CD4-positive, CD25-positive, alpha-beta regulatory T cell (primary cell): ENCODE results near the gene ZSCAN12. TPM values are rescaled to one million over a fixed set of nuclear protein-coding genes. Genes with fewer than 3 reads are reported as not detected.

ENCODE experiments used
- ATAC-seq, 2 donors: fragments of 150-1000 bp; cut with Tn5 transposase; one replicate each; pipeline ENCODE4 v1.10.0; 2021; ENCODE audit warnings: low read depth in 2 of 2, moderate number of reproducible peaks in 2 of 2, moderate library complexity in 1 of 2
- DNase-seq, 3 donors: peaks; one replicate each; pipeline versions ENCODE4 v3.0.0 to v3.0.0-alpha.2; 2012 to 2022; ENCODE audit warnings: mixed read lengths in 1 of 3
- H3K27ac ChIP-seq: one replicate; pipeline ENCODE4 v1.7.0; 2013; ENCODE audit warnings: mild to moderate bottlenecking, low read length; ENCODE audit not compliant: insufficient read depth, poor library complexity, severe bottlenecking
- H3K27me3 ChIP-seq: one replicate; pipeline ENCODE4 v1.7.0; 2013; ENCODE audit warnings: low read length; ENCODE audit not compliant: control insufficient read depth, insufficient read depth
- H3K36me3 ChIP-seq: one replicate; pipeline ENCODE4 v1.7.0; 2013; ENCODE audit warnings: mild to moderate bottlenecking, low read length, moderate library complexity; ENCODE audit not compliant: control insufficient read depth, insufficient read depth
- H3K4me1 ChIP-seq: 2 replicates; pipeline ENCODE4 v1.7.0; 2013; ENCODE audit warnings: mild to moderate bottlenecking, low read length; ENCODE audit not compliant: insufficient read depth, control insufficient read depth, poor library complexity, severe bottlenecking
- H3K4me3 ChIP-seq: one replicate; pipeline ENCODE4 v1.7.0; 2013; ENCODE audit warnings: low read depth, mild to moderate bottlenecking, low read length, moderate library complexity
- H3K9me3 ChIP-seq, 2 experiments: 1 replicate in 1 of 2; 2 replicates in 1 of 2; pipeline ENCODE4 v1.7.0; 2013; ENCODE audit warnings: low read length in 2 of 2, mild to moderate bottlenecking in 1 of 2, moderate library complexity in 1 of 2; ENCODE audit not compliant: control insufficient read depth in 2 of 2
- H3K27ac Mint-ChIP-seq, 3 donors: one replicate each; pipeline ENCODE4 v1.8.0; 2020 to 2022; ENCODE audit warnings: mild to moderate bottlenecking in 3 of 3, mixed read lengths in 3 of 3, moderate library complexity in 2 of 3
- H3K27me3 Mint-ChIP-seq: one replicate; pipeline ENCODE4 v1.8.0; 2022; ENCODE audit warnings: mild to moderate bottlenecking, mixed read lengths
- H3K36me3 Mint-ChIP-seq: one replicate; pipeline ENCODE4 v1.8.0; 2020; ENCODE audit warnings: mixed read lengths
- H3K4me1 Mint-ChIP-seq, 4 donors: one replicate each; pipeline ENCODE4 v1.8.0; 2020 to 2022; ENCODE audit warnings: mixed read lengths in 4 of 4, mild to moderate bottlenecking in 1 of 4
- H3K4me3 Mint-ChIP-seq, 4 donors: one replicate each; pipeline ENCODE4 v1.8.0; 2020 to 2022; ENCODE audit warnings: mild to moderate bottlenecking in 4 of 4, mixed read lengths in 4 of 4, moderate library complexity in 3 of 4
- H3K9me3 Mint-ChIP-seq, 7 donors: one replicate each; pipeline ENCODE4 v1.8.0; 2020 to 2022; ENCODE audit warnings: mixed read lengths in 7 of 7, mild to moderate bottlenecking in 3 of 7, moderate library complexity in 2 of 7
- polyA plus RNA-seq, 4 donors: library from polyadenylated mRNA; unstranded; fragments of 300-500 nt; fragmentation: Illumina TruSeq; gene quantifications; one replicate each; pipeline ENCODE4 v1.2.3, GENCODE V29; 2021
- total RNA-seq: library from RNA; stranded (reverse); gene quantifications from one replicate; pipeline ENCODE4 v1.2.3, GENCODE V29; 2022

Gene ZSCAN12
- total and polyA plus RNA-seq, 5 donors from 2014 or later = 1.2 to 2.7 (median 2.1) TPM

GRCh38 chr6:28393912-28394662 lies 5.5 kb downstream of the ZSCAN12 start:
- no peaks in the 10 kb centered on the region for H3K27me3 Mint-ChIP-seq
- no peak for DNase-seq
- no peak overlapping the region for H3K27ac ChIP-seq
- peak overlapping the region in 1 of 3 donors; percentile 61 for H3K27ac Mint-ChIP-seq
- peaks cover 51% of the 10 kb centered on the region for H3K36me3 ChIP-seq
- peak overlapping the region in 2 of 4 donors; percentile 20 to 38 for H3K4me3 Mint-ChIP-seq
- no peak for ATAC-seq
- peaks cover 73% of the 10 kb centered on the region for H3K36me3 Mint-ChIP-seq
- no peaks in the 10 kb centered on the region for H3K27me3 ChIP-seq
- H3K9me3 Mint-ChIP-seq = peaks cover 0 to 5% (median 0%) of the 10 kb centered on the region in 7 donors
- no peak overlapping the region for H3K4me3 ChIP-seq
- peaks cover 19% of the 10 kb centered on the region for H3K4me1 ChIP-seq
- H3K9me3 ChIP-seq = peaks cover 0 to 3% of the 10 kb centered on the region in 2 experiments
- peaks cover 10 to 52% (median 41%) of the 10 kb centered on the region in 4 donors for H3K4me1 Mint-ChIP-seq

GRCh38 chr6:28390688-28391087 lies 8.9 kb downstream of the ZSCAN12 start:
- Histone ChIP-seq H3K27me3 (no peaks in the 10 kb centered on the region), H3K36me3 (peaks cover 46% of the 10 kb centered on the region), H3K4me3 (no peak overlapping the region), H3K4me1 (no peaks in the 10 kb centered on the region), H3K27ac (no peak overlapping the region), H3K9me3 (peaks cover 0 to 3% of the 10 kb centered on the region in 2 experiments)
- H3K27me3 Mint-ChIP-seq = no peaks in the 10 kb centered on the region
- no peak for DNase-seq
- peaks cover 6 to 34% (median 26%) of the 10 kb centered on the region in 4 donors for H3K4me1 Mint-ChIP-seq
- no peak for ATAC-seq
- H3K4me3 Mint-ChIP-seq = no peak overlapping the region
- H3K9me3 Mint-ChIP-seq = peaks cover 0 to 5% (median 0%) of the 10 kb centered on the region in 7 donors
- H3K36me3 Mint-ChIP-seq = peaks cover 66% of the 10 kb centered on the region
- peak overlapping the region in 1 of 3 donors; percentile 76 for H3K27ac Mint-ChIP-seq

GRCh38 chr6:28384143-28384533 lies 15.4 kb downstream of the ZSCAN12 start:
- ATAC-seq = no peak
- H3K27ac ChIP-seq = no peak overlapping the region
- Mint-ChIP-seq H3K27me3 (no peaks in the 10 kb centered on the region), H3K4me1 (peaks cover 0 to 27% (median 16%) of the 10 kb centered on the region in 4 donors), H3K27ac (peak overlapping the region in 2 of 3 donors; percentile 10 to 16), H3K36me3 (peaks cover 47% of the 10 kb centered on the region), H3K9me3 (peaks cover 0 to 4% (median 0%) of the 10 kb centered on the region in 7 donors), H3K4me3 (no peak overlapping the region)
- H3K36me3 ChIP-seq = peaks cover 39% of the 10 kb centered on the region
- H3K9me3 ChIP-seq = peaks cover 0 to under 1% of the 10 kb centered on the region in 2 experiments
- H3K4me1 ChIP-seq = no peaks in the 10 kb centered on the region
- no peak overlapping the region for H3K4me3 ChIP-seq
- no peaks in the 10 kb centered on the region for H3K27me3 ChIP-seq
- no peak for DNase-seq

GRCh38 chr6:28383235-28384142 lies 16.1 kb downstream of the ZSCAN12 start:
- H3K27ac Mint-ChIP-seq = peak overlapping the region; percentile 33 to 84 (median 71)
- peak overlapping the region; percentile 46 for H3K4me3 ChIP-seq
- no peak overlapping the region for H3K27ac ChIP-seq
- ATAC-seq = peak; percentile 60 to 76
- peaks cover 43% of the 10 kb centered on the region for H3K36me3 Mint-ChIP-seq
- peaks cover 0 to 25% (median 14%) of the 10 kb centered on the region in 4 donors for H3K4me1 Mint-ChIP-seq
- peak in 2 of 3 donors; percentile 17 to 65 for DNase-seq
- peaks cover 3 to 6% of the 10 kb centered on the region in 2 experiments for H3K9me3 ChIP-seq
- H3K27me3 ChIP-seq = no peaks in the 10 kb centered on the region
- H3K9me3 Mint-ChIP-seq = peaks cover 0 to 4% (median 0%) of the 10 kb centered on the region in 7 donors
- no peaks in the 10 kb centered on the region for H3K4me1 ChIP-seq
- no peaks in the 10 kb centered on the region for H3K27me3 Mint-ChIP-seq
- H3K4me3 Mint-ChIP-seq = peak overlapping the region; percentile 41 to 81 (median 63)
- H3K36me3 ChIP-seq = peaks cover 37% of the 10 kb centered on the region

DNA sequence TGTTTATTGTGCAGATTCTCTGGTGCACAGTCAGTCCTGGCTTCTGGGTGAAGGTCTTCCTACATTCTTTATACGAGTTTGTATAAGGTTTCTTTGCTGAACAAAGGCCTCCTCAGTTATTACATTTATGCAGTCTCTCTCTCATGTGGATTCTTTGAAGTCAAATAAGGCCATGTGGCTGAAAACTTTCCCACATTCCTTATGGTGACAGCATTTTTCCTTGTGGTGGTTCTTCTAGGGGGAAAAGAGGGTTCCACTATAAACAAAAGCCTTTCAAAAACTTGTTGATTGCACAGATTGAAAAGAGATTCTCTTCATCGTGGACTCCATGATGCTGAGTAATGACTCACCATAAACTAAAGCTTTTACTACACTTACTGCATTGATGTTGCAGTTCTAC lies 19.2 kb downstream of the ZSCAN12 start:
- Histone ChIP-seq H3K9me3 (peaks cover 3 to 10% of the 10 kb centered on the region in 2 experiments), H3K36me3 (peaks cover 32% of the 10 kb centered on the region), H3K4me1 (no peaks in the 10 kb centered on the region), H3K27me3 (no peaks in the 10 kb centered on the region), H3K4me3 (no peak overlapping the region), H3K27ac (no peak overlapping the region)
- H3K27ac Mint-ChIP-seq = no peak overlapping the region
- peaks cover 0 to 9% (median 0%) of the 10 kb centered on the region in 7 donors for H3K9me3 Mint-ChIP-seq
- DNase-seq (no peak), ATAC-seq (no peak)
- peaks cover 42% of the 10 kb centered on the region for H3K36me3 Mint-ChIP-seq
- H3K4me3 Mint-ChIP-seq = no peak overlapping the region
- no peaks in the 10 kb centered on the region for H3K27me3 Mint-ChIP-seq
- peaks cover 0 to 16% (median 6%) of the 10 kb centered on the region in 4 donors for H3K4me1 Mint-ChIP-seq

DNA sequence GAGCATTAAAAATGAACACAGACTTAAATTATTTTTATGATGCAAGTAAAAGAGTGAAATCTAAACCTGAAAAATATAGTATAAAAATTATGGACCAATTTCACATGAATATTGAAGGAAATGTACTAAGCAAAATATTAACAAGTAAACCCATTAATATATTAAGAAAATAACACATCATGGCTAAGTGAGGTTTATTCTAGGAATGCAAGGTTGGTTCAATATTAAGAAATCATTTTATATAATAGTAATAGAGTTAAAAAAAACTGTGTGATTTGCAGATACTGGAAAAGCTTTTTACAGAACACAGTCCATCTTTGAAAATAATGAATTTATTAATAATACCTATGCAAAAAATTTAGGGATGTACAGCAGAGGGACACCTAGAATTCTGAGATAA lies 20.9 kb downstream of the ZSCAN12 start:
- ATAC-seq = no peak

GRCh38 chr6:28377879-28378278 lies 21.7 kb downstream of the ZSCAN12 start:
- no peak overlapping the region for H3K27ac Mint-ChIP-seq
- H3K9me3 ChIP-seq = peaks cover 3 to 10% of the 10 kb centered on the region in 2 experiments
- H3K4me3 Mint-ChIP-seq = peak overlapping the region in 1 of 4 donors; percentile 61
- H3K4me1 ChIP-seq = no peaks in the 10 kb centered on the region
- no peaks in the 10 kb centered on the region for H3K27me3 Mint-ChIP-seq
- peaks cover 0 to 9% (median 0%) of the 10 kb centered on the region in 7 donors for H3K9me3 Mint-ChIP-seq
- H3K36me3 ChIP-seq = peaks cover 30% of the 10 kb centered on the region
- DNase-seq (no peak), ATAC-seq (no peak)
- no peaks in the 10 kb centered on the region for H3K27me3 ChIP-seq
- H3K4me3 ChIP-seq = no peak overlapping the region
- H3K27ac ChIP-seq = no peak overlapping the region
- H3K36me3 Mint-ChIP-seq = peaks cover 42% of the 10 kb centered on the region
- peaks cover 0 to 3% (median 1%) of the 10 kb centered on the region in 4 donors for H3K4me1 Mint-ChIP-seq

More for the DNA sequence above, 20.9 kb downstream of the ZSCAN12 start:
- Histone ChIP-seq H3K36me3 (peaks cover 30% of the 10 kb centered on the region), H3K4me1 (no peaks in the 10 kb centered on the region), H3K9me3 (peaks cover 3 to 10% of the 10 kb centered on the region in 2 experiments), H3K27ac (no peak overlapping the region), H3K4me3 (no peak overlapping the region), H3K27me3 (no peaks in the 10 kb centered on the region)
- Mint-ChIP-seq H3K9me3 (peaks cover 0 to 9% (median 0%) of the 10 kb centered on the region in 7 donors), H3K27me3 (no peaks in the 10 kb centered on the region), H3K36me3 (peaks cover 42% of the 10 kb centered on the region), H3K27ac (no peak overlapping the region), H3K4me1 (peaks cover 0 to 11% (median 3%) of the 10 kb centered on the region in 4 donors), H3K4me3 (no peak overlapping the region)
- DNase-seq = no peak
